ENCODE results near the gene SMC2. TPM values are rescaled to one million over a fixed set of nuclear protein-coding genes. Genes with fewer than 3 reads are reported as not detected.

Gene SMC2
- total RNA-seq, 2 experiments from 2014 or later = 56.4 to 89.3 TPM

GRCh38 chr9:104107799-104108198 lies 13.7 kb downstream of the SMC2 start:
- H2AFZ ChIP-seq (ENCODE audit: low read length) = no peak overlapping the region
- TF ChIP-seq CTCF (conservative IDR thresholded peaks at IDR 0.05; ENCODE audit: low read length) (no peak), EZH2phosphoT487 (IDR thresholded peaks at IDR 0.05; ENCODE audit: borderline replicate concordance, low read depth, low read length) (no peak)
- H3K4me2 ChIP-seq (ENCODE audit: low read length) = no peak overlapping the region
- H4K20me1 ChIP-seq (ENCODE audit: insufficient read depth, low read length) = no peaks in the 10 kb centered on the region
- no peak for DNase-seq (ENCODE audit: low spot score)
- no peaks in the 10 kb centered on the region for H3K9me3 ChIP-seq (ENCODE audit: low read length)
- no peaks in the 10 kb centered on the region for H3K4me1 ChIP-seq (ENCODE audit: insufficient read depth, low read length, poor library complexity, severe bottlenecking)
- ChIA-PET CTCF (ENCODE audit: unreplicated experiment) (no interaction called here), POLR2A (interaction anchor here (1.0 kb wide), 1 partner anchor 14 kb away, joined by 3 read pairs; no protein-coding TSS in a partner anchor)
- no peaks in the 10 kb centered on the region for H3K9me2 ChIP-seq (ENCODE audit: insufficient read depth, low read length)
- peaks cover 98% of the 10 kb centered on the region for H3K36me3 ChIP-seq (ENCODE audit: insufficient read depth, low read length)
- no peaks in the 10 kb centered on the region for H3K79me2 ChIP-seq (ENCODE audit: insufficient read depth, low read depth, low read length)
- no peak overlapping the region for H3K27ac ChIP-seq (ENCODE audit: low read depth, low read length, poor library complexity, severe bottlenecking)
- intact Hi-C loops (cut with micrococcal nuclease; ENCODE audit: unreplicated experiment) = no loop called here
- H3K4me3 ChIP-seq (ENCODE audit: low read depth, low read length, poor library complexity, severe bottlenecking) = no peak overlapping the region
- no TSS peak for BruUV-seq (replicated peaks)

GRCh38 chr9:104108315-104108714 lies 14.2 kb downstream of the SMC2 start:
- Histone ChIP-seq H3K79me2 (ENCODE audit: insufficient read depth, low read depth, low read length) (no peaks in the 10 kb centered on the region), H3K4me3 (ENCODE audit: low read depth, low read length, poor library complexity, severe bottlenecking) (no peak overlapping the region), H3K9me2 (ENCODE audit: insufficient read depth, low read length) (no peaks in the 10 kb centered on the region), H4K20me1 (ENCODE audit: insufficient read depth, low read length) (no peaks in the 10 kb centered on the region), H2AFZ (ENCODE audit: low read length) (no peak overlapping the region), H3K9me3 (ENCODE audit: low read length) (no peaks in the 10 kb centered on the region), H3K36me3 (ENCODE audit: insufficient read depth, low read length) (peaks cover 98% of the 10 kb centered on the region), H3K27ac (ENCODE audit: low read depth, low read length, poor library complexity, severe bottlenecking) (no peak overlapping the region), H3K4me2 (ENCODE audit: low read length) (no peak overlapping the region), H3K4me1 (ENCODE audit: insufficient read depth, low read length, poor library complexity, severe bottlenecking) (no peaks in the 10 kb centered on the region)
- no peak for TF ChIP-seq CTCF (conservative IDR thresholded peaks at IDR 0.05; ENCODE audit: low read length)
- TF ChIP-seq EZH2phosphoT487 (IDR thresholded peaks at IDR 0.05; ENCODE audit: borderline replicate concordance, low read depth, low read length) = no peak
- DNase-seq (ENCODE audit: low spot score) = no peak
- BruUV-seq (replicated peaks) = no TSS peak
- ChIA-PET CTCF (ENCODE audit: unreplicated experiment) (no interaction called here), POLR2A (interaction anchor here (1.0 kb wide), 1 partner anchor 15 kb away, joined by 3 read pairs; no protein-coding TSS in a partner anchor)
- intact Hi-C loops (cut with micrococcal nuclease; ENCODE audit: unreplicated experiment) = no loop called here

GRCh38 chr9:104110509-104110908 lies 16.4 kb downstream of the SMC2 start:
- H3K4me3 ChIP-seq (ENCODE audit: low read depth, low read length, poor library complexity, severe bottlenecking) = no peak overlapping the region
- no peak overlapping the region for H3K27ac ChIP-seq (ENCODE audit: low read depth, low read length, poor library complexity, severe bottlenecking)
- no peak for DNase-seq (ENCODE audit: low spot score)
- no peaks in the 10 kb centered on the region for H3K9me3 ChIP-seq (ENCODE audit: low read length)
- no peak overlapping the region for H2AFZ ChIP-seq (ENCODE audit: low read length)
- CTCF ChIA-PET (ENCODE audit: unreplicated experiment) = no interaction called here
- peaks cover 98% of the 10 kb centered on the region for H3K36me3 ChIP-seq (ENCODE audit: insufficient read depth, low read length)
- intact Hi-C loops (cut with micrococcal nuclease; ENCODE audit: unreplicated experiment) = no loop called here
- H4K20me1 ChIP-seq (ENCODE audit: insufficient read depth, low read length) = no peaks in the 10 kb centered on the region
- no peak overlapping the region for H3K4me2 ChIP-seq (ENCODE audit: low read length)
- POLR2A ChIA-PET = interaction anchor here (0.7 to 0.8 kb wide), 2 partner anchors 13 to 662 kb away, joined by 3 to 4 read pairs; no protein-coding TSS in a partner anchor
- no peaks in the 10 kb centered on the region for H3K4me1 ChIP-seq (ENCODE audit: insufficient read depth, low read length, poor library complexity, severe bottlenecking)
- BruUV-seq (replicated peaks) = no TSS peak
- TF ChIP-seq CTCF (conservative IDR thresholded peaks at IDR 0.05; ENCODE audit: low read length) = no peak
- TF ChIP-seq EZH2phosphoT487 (IDR thresholded peaks at IDR 0.05; ENCODE audit: borderline replicate concordance, low read depth, low read length) = no peak
- H3K79me2 ChIP-seq (ENCODE audit: insufficient read depth, low read depth, low read length) = no peaks in the 10 kb centered on the region
- H3K9me2 ChIP-seq (ENCODE audit: insufficient read depth, low read length) = no peaks in the 10 kb centered on the region

Measured in OCI-LY7 (cell line).